ENCODE data around the gene TTBK1. TPM values are rescaled to one million over a fixed set of nuclear protein-coding genes. Genes with fewer than 3 reads are reported as not detected.

Gene TTBK1
- total and polyA plus RNA-seq, 8 donors = 0.05 to 0.37 (median 0.14) TPM; not detected in 3

- intact Hi-C loops (cut with DNase I; ENCODE audit: low total_unique reads) = no loop called here
- Histone ChIP-seq H3K27ac (no peak overlapping the region), H3K27me3 (no peaks in the 10 kb centered on the region), H3K36me3 (peaks cover 30 to 92% (median 80%) of the 10 kb centered on the region in 4 donors), H3K9me3 (no peaks in the 10 kb centered on the region), H3K4me3 (no peak overlapping the region), H3K4me1 (no peaks in the 10 kb centered on the region)
- DNase-seq = no peak
- TF ChIP-seq CTCF (IDR thresholded peaks at IDR 0.05) (no peak), EP300 (IDR thresholded peaks at IDR 0.05) (no peak), POLR2A (IDR thresholded peaks at IDR 0.05) (no peak), POLR2AphosphoS5 (IDR thresholded peaks at IDR 0.05) (no peak)
- WGBS, 5 donors = 91 to 99% (median 94%) methylated on average over 6 of the region's 6 CpGs
Measured at GRCh38 chr6:43200541-43200940, 42.7 kb upstream of the TTBK1 start.

GRCh38 chr6:43202451-43202850 lies 40.8 kb upstream of the TTBK1 start:
- no peak overlapping the region for H3K27ac ChIP-seq
- DNase-seq = no peak
- WGBS, 5 donors = 85 to 90% (median 89%) methylated on average over 5 of the region's 5 CpGs
- no peaks in the 10 kb centered on the region for H3K9me3 ChIP-seq
- no peaks in the 10 kb centered on the region for H3K27me3 ChIP-seq
- no peaks in the 10 kb centered on the region for H3K4me1 ChIP-seq
- intact Hi-C loops (cut with DNase I; ENCODE audit: low total_unique reads) = no loop called here
- TF ChIP-seq POLR2AphosphoS5 (IDR thresholded peaks at IDR 0.05) = no peak
- TF ChIP-seq CTCF (IDR thresholded peaks at IDR 0.05) = no peak
- no peak for TF ChIP-seq EP300 (IDR thresholded peaks at IDR 0.05)
- no peak for TF ChIP-seq POLR2A (IDR thresholded peaks at IDR 0.05)
- H3K36me3 ChIP-seq = peaks cover 24 to 89% (median 70%) of the 10 kb centered on the region in 4 donors
- H3K4me3 ChIP-seq = no peak overlapping the region

DNA sequence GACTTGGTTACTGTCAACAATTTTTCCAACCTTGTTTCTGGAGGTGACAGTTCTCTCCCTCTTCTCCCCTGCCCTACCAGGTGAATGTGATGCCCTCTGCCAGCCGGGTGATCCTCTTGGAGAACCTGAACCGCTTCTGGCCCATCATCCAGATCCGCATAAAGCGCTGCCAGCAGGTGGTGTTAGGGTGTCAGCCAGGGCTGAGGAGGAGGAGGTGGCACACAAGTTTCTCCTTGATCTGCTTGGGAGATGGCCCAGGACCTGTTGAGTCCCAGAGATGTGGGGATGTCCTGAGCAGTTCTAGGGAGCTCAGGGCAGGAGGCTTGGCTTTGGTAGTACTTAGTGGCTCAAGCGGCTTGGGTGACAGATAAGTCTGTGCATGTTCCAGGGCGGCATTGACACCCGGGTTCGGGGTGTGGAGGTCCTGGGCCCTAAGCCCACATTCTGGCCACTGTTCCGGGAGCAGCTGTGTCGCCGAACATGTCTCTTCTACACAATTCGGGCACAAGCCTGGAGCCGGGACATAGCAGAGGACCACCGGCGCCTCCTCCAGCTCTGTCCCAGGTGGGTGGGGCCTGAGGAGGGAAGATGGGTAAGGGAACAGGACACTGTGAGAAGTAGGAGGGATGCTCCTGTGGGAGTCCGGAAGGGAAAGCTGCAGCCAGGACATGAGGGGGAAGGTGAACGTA lies 40.1 kb upstream of the TTBK1 start:
- no peaks in the 10 kb centered on the region for H3K27me3 ChIP-seq
- H3K9me3 ChIP-seq = no peaks in the 10 kb centered on the region
- 92 to 94% (median 93%) methylated on average over 17 of the region's 17 CpGs for WGBS, 5 donors
- no peak overlapping the region for H3K27ac ChIP-seq
- H3K4me1 ChIP-seq = no peaks in the 10 kb centered on the region
- no peak for DNase-seq
- no peak for TF ChIP-seq POLR2A (IDR thresholded peaks at IDR 0.05)
- TF ChIP-seq EP300 (IDR thresholded peaks at IDR 0.05) = no peak
- no peak for TF ChIP-seq CTCF (IDR thresholded peaks at IDR 0.05)
- no peak for TF ChIP-seq POLR2AphosphoS5 (IDR thresholded peaks at IDR 0.05)
- intact Hi-C loops (cut with DNase I; ENCODE audit: low total_unique reads) = no loop called here
- no peak overlapping the region for H3K4me3 ChIP-seq
- peaks cover 23 to 81% (median 63%) of the 10 kb centered on the region in 4 donors for H3K36me3 ChIP-seq

- H3K9me3 ChIP-seq = no peaks in the 10 kb centered on the region
- DNase-seq = no peak
- no peaks in the 10 kb centered on the region for H3K27me3 ChIP-seq
- TF ChIP-seq POLR2A (IDR thresholded peaks at IDR 0.05) = no peak
- TF ChIP-seq EP300 (IDR thresholded peaks at IDR 0.05) = no peak
- no peak for TF ChIP-seq CTCF (IDR thresholded peaks at IDR 0.05)
- no peak for TF ChIP-seq POLR2AphosphoS5 (IDR thresholded peaks at IDR 0.05)
- intact Hi-C loops (cut with DNase I; ENCODE audit: low total_unique reads) = no loop called here
- H3K4me3 ChIP-seq = no peak overlapping the region
- H3K27ac ChIP-seq = no peak overlapping the region
- peaks cover 23 to 78% (median 58%) of the 10 kb centered on the region in 4 donors for H3K36me3 ChIP-seq
- 93 to 97% (median 93%) methylated on average over 8 of the region's 8 CpGs for WGBS, 5 donors
- H3K4me1 ChIP-seq = no peaks in the 10 kb centered on the region
Measured at GRCh38 chr6:43203718-43204095, 39.6 kb upstream of the TTBK1 start.
